ENCODE measurements around the gene CAMSAP1.

- TF ChIP-seq CTCF (IDR thresholded peaks at IDR 0.05) (no peak), POLR2A (IDR thresholded peaks at IDR 0.05) (no peak), EP300 (IDR thresholded peaks at IDR 0.05) (no peak)
These were observed 85.5 kb downstream of the CAMSAP1 start for GRCh38 chr9:135821733-135822373.
